ENCODE results near the gene PLEKHG5. TPM values are rescaled to one million over a fixed set of nuclear protein-coding genes. Genes with fewer than 3 reads are reported as not detected.

The PLEKHG5 gene
- polyA plus RNA-seq, 3 donors = 0.03 TPM; not detected in 2

DNA sequence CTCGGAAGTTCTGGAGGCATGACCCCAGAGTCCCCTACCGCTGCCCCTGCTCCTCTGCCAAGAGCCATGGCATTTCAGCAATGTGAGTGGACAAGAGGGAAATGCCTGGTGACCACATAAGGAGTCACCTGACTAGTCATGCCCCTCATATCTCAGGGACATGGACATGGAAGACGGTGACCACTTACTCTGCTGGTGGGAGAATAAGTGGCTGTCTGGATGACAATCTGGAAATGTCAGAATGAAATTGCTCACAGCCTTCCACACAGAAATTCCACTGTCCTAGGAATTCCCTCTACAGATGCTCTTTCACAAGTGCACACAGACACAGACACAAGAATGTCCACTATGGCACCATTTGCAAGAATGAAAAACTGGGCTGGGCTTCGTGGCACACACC, 24.3 kb upstream of the PLEKHG5 start:
- Mint-ChIP-seq H3K4me3 (no peak overlapping the region), H3K27me3 (ENCODE audit: low read depth in 3 of 3) (peaks cover 0 to 3% (median 0%) of the 10 kb centered on the region in 3 donors), H3K9me3 (no peaks in the 10 kb centered on the region), H3K4me1 (no peaks in the 10 kb centered on the region), H3K27ac (peak overlapping the region in 1 of 7 donors; percentile 45), H3K36me3 (peaks cover 0 to 5% of the 10 kb centered on the region in 2 donors)
- 100% methylated on average over 1 of the region's 4 CpGs for WGBS (ENCODE audit: insufficient coverage)
- no peak overlapping the region for H3K9ac ChIP-seq (ENCODE audit: insufficient read depth, low read length, poor library complexity, severe bottlenecking)
- no peak overlapping the region for H3K4me2 ChIP-seq (replicated peaks; ENCODE audit: extremely low read depth, low read length, poor library complexity, severe bottlenecking)
- no peak overlapping the region for H3K4me3 ChIP-seq (replicated peaks in 1 of 3; ENCODE audit: low read depth in 2 of 3, low read length in 3 of 3)
- DNase-seq = no peak
- no peak overlapping the region for H3K27ac ChIP-seq (ENCODE audit: low read depth in 1 of 2, low read length in 2 of 2)
- no peaks in the 10 kb centered on the region for H3K79me2 ChIP-seq (ENCODE audit: insufficient read depth, low read length)
- intact Hi-C loops (cut with micrococcal nuclease) = no loop called here
- no peak overlapping the region for H2AFZ ChIP-seq (ENCODE audit: insufficient read depth, low read depth, low read length, poor library complexity, severe bottlenecking)
- no peaks in the 10 kb centered on the region for H3K9me3 ChIP-seq (replicated peaks in 1 of 2; ENCODE audit: control insufficient read depth in 1 of 2, insufficient read depth in 1 of 2, low read length in 2 of 2)
- no peak for TF ChIP-seq CTCF (IDR thresholded peaks at IDR 0.05)
- no peaks in the 10 kb centered on the region for H3K4me1 ChIP-seq (ENCODE audit: control insufficient read depth in 1 of 2, insufficient read depth in 2 of 2, low read length in 2 of 2)
- no peaks in the 10 kb centered on the region for H4K20me1 ChIP-seq (ENCODE audit: insufficient read depth, low read length)
- no peaks in the 10 kb centered on the region for H3K36me3 ChIP-seq (replicated peaks in 1 of 2; ENCODE audit: control insufficient read depth in 1 of 2, insufficient read depth in 2 of 2, low read length in 2 of 2)
- no peaks in the 10 kb centered on the region for H3K27me3 ChIP-seq (ENCODE audit: control insufficient read depth in 2 of 2, insufficient read depth in 2 of 2, low read length in 2 of 2)

- H3K27ac Mint-ChIP-seq = peak overlapping the region in 1 of 7 donors; percentile 4
- 93% methylated on average over 8 of the region's 9 CpGs for WGBS (ENCODE audit: insufficient coverage)
Observed at GRCh38 chr1:6513320-6513801, 21.9 kb upstream of the PLEKHG5 start.

More at GRCh38 chr1:6513320-6513801, 21.9 kb upstream of the PLEKHG5 start:
- Histone ChIP-seq H3K4me3 (replicated peaks in 1 of 3; ENCODE audit: low read depth in 2 of 3, low read length in 3 of 3) (no peak overlapping the region), H3K4me2 (replicated peaks; ENCODE audit: extremely low read depth, low read length, poor library complexity, severe bottlenecking) (no peak overlapping the region), H3K9me3 (replicated peaks in 1 of 2; ENCODE audit: control insufficient read depth in 1 of 2, insufficient read depth in 1 of 2, low read length in 2 of 2) (no peaks in the 10 kb centered on the region), H3K79me2 (ENCODE audit: insufficient read depth, low read length) (no peaks in the 10 kb centered on the region), H4K20me1 (ENCODE audit: insufficient read depth, low read length) (no peaks in the 10 kb centered on the region), H3K36me3 (replicated peaks in 1 of 2; ENCODE audit: control insufficient read depth in 1 of 2, insufficient read depth in 2 of 2, low read length in 2 of 2) (no peaks in the 10 kb centered on the region), H3K27ac (ENCODE audit: low read depth in 1 of 2, low read length in 2 of 2) (no peak overlapping the region), H3K27me3 (ENCODE audit: control insufficient read depth in 2 of 2, insufficient read depth in 2 of 2, low read length in 2 of 2) (no peaks in the 10 kb centered on the region), H3K9ac (ENCODE audit: insufficient read depth, low read length, poor library complexity, severe bottlenecking) (no peak overlapping the region), H3K4me1 (ENCODE audit: control insufficient read depth in 1 of 2, insufficient read depth in 2 of 2, low read length in 2 of 2) (peaks cover 0 to 3% of the 10 kb centered on the region in 2 donors), H2AFZ (ENCODE audit: insufficient read depth, low read depth, low read length, poor library complexity, severe bottlenecking) (no peak overlapping the region)
- H3K36me3 Mint-ChIP-seq = no peaks in the 10 kb centered on the region
- H3K4me1 Mint-ChIP-seq = peaks cover 2% of the 10 kb centered on the region
- H3K9me3 Mint-ChIP-seq = no peaks in the 10 kb centered on the region
- H3K27me3 Mint-ChIP-seq (ENCODE audit: low read depth in 3 of 3) = peaks cover 0 to 5% (median 3%) of the 10 kb centered on the region in 3 donors
- intact Hi-C loops (cut with micrococcal nuclease) = no loop called here
- no peak overlapping the region for H3K4me3 Mint-ChIP-seq
- no peak for TF ChIP-seq CTCF (IDR thresholded peaks at IDR 0.05)
- no peak for DNase-seq

All from CD14-positive monocyte (primary cell).